DMS53 (cell line): ENCODE results near the gene NR2F2.

Experiments
- DNase-seq: peaks from one replicate; lab custom pipeline; 2025; lab: John Stamatoyannopoulos, UW

The NR2F2 gene

GRCh38 chr15:96353930-96354730 is 23.6 kb downstream of the NR2F2 start:
- no peak for DNase-seq

- no peak for DNase-seq
Measured at GRCh38 chr15:96354731-96355567, 24.4 kb downstream of the NR2F2 start.

DNA sequence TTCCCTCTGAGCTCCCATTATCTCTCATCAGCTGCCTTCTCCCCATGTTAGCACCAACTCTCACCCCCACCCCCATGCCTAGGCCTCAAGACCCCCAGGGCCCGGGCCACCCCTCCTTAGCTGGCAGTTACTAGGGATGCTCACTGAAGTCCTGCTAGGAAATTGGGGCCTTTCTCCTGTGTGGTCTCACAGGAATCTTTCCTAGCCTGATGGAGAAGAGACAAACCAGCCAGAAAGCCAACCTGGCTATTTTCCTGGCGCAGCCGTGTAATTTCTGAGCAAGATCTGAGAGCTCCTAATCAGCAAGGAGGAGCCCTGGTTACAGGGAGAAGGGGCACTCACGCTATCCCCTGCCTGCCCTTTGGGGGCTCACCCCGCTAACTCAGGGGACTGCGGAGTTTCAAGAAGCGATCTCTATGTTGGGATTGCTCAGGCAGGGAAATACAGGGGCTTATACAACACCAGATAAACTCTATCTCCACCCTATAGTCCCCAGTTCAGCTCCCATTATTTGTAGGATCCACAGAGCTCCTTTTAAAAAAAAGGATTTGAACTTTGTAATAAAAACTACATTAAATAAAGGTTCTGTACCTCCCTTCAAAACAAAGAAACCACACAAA is 25.2 kb downstream of the NR2F2 start:
- DNase-seq: no peak

DNA sequence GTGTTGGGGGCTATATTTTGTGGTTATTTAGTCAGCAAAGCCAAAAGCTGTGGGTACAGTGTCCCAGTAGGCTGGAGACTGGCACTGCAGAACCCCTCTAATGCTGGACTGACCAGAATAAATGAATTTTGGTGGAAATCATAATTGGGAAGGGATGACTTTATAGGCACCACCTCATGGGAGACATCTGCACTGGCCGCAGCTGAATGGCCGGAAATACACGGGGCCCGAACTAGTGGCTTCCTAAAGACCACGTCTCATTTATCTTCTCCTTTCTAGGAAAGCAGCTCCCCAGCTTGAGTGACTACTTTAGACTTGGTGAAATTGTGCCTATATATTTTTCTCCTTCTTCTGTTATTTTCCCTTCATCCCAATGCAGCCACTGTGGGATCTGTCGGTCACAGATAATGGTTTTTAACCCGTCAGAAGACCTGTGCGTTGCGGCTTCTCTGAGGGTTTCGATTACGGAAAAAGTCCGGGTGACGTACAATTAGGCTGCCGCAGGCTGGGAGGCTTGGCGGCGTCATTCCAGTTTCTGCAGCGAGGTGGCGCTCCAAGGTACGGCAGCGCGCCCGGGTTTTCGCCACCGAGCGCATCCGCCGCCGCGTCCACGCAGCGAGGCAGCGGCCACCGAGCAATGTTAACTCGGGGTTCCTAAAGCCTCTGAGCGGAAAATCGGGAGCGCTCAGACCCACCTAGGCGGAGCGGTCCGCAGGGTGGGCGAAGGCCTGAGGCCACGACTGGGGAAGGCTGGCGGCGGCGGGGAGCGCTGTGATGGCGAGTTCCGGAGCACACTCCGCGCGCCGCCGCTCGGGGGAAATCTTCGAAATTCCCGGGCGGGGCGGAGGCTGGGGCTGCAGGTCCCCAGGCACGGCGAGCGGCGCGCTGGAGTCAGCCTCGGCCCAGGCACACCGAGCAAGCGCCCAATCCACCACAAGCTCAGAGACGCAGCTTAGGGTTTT is 26.3 kb downstream of the NR2F2 start:
- DNase-seq: peak; percentile 44

- no peak for DNase-seq
Measured at GRCh38 chr15:96358001-96358801, 27.7 kb downstream of the NR2F2 start.

DNA sequence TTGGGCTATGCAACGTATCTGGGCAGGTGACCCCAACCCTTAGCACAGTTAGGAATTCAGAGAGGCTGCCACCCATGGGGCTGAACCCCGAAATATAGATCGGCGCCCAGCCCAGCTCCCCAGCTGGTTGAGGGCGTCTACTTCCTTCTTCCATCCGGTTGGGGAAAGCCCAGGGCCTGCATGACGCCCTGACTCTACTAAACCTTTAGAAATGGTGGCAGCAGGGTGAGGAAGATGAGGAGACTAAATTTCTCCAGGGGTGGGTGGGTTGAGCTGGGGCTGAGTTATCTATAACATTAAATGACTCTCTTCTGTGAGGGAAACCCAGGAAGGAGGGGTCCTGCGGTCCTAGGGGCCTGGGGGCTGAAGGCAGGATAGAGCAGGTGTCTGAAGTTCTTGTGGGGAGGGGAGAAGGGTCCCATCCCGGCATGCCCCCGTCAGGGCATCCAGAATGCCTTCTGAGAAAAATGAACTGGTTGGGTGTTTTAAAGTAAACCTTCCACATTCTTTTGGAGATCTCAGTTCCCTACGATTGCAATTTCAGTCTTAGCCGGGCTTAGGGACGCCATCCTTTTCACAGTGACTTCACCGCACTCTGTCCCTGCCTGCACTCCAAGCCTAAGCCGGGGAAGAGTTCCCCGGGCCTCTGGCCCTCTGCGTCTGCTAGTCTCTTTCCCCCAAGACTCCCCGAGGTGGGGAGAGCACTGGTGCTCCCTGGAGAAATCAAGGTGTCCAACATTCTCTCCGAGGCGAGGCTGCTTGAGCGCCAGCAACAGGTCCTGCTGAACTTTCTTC is 28.5 kb downstream of the NR2F2 start:
- no peak for DNase-seq

GRCh38 chr15:96359616-96360521 is 29.4 kb downstream of the NR2F2 start:
- DNase-seq: no peak

DNA sequence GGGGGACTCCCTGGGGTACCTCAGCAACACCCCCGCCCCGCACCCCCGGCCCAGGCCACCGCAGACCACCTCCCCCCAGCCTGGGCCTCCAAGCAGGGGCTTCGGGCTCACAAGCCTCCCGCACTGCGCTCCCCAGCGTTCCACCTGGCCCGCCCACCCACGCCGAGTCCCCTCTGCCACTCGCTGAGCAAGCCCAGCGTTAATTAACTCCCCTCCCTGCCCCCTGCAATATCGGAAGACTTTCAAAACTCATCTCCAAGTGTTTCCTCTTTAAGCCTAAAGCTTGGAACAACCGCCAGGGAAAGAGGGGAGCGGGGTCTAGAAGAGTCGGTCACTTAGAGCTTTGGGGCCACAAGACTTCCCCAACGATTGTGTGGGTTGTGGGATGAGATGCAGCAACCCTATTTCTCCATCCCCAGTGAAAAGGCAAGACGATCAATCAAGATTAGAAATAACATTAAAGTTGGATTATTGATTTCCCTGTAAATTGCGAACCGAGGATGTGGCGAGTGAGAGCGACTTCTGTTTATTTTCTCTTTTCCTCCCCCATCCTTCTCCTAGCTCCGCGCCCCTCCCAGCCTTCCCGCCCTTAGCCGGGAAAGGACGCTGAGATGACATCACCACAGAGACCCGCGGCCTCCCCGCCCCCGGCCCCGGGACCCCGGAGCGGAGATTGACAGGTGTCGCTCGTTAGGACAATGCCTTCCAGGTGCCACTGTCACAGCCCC is 30.2 kb downstream of the NR2F2 start:
- no peak for DNase-seq

GRCh38 chr15:96361309-96362010 is 31.0 kb downstream of the NR2F2 start:
- DNase-seq: no peak

GRCh38 chr15:96362011-96362754 is 31.7 kb downstream of the NR2F2 start:
- DNase-seq: no peak

DNA sequence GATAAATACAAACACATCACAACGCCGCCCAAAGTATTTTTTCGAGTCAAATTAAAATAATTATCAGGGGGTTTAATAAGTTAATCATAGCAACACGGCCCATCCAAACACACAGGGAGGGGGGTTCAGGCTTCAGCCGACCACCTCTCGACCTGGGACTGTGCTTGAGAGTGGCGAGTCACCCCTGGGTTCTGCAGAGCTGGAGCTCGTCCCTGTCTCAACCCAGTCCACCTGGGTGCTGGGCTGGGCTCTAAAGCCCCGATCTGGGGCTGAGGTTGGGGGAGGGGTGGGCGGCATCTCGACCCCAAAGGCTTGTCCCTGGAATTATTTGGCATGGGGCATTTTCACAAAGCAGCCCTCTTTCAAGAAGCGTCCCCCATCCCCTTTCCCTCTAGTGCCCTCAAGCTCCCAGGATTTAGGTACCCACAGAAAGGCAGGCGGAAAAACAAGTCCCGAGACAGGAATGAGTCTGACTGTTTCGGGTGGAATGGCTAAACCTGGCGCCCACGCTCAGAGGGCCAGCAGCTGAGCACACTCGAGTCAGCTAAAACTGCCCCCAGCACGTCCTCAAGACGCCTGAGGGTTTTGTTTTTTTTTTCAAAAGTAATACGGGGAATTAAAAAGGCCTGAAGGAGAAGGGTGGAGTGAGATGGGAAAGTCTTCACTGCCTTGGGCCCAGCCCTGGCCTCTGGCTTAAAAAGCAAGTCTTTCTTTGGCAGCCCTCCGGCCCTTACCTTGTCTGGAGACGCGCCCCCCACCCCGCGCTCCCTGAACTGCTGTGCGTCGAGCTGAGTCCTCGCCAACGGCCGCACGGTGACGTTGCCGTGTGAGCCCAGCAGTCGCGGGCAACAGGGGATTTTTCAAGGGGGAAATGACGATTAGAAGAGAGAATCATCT is 32.5 kb downstream of the NR2F2 start:
- no peak for DNase-seq

DNA sequence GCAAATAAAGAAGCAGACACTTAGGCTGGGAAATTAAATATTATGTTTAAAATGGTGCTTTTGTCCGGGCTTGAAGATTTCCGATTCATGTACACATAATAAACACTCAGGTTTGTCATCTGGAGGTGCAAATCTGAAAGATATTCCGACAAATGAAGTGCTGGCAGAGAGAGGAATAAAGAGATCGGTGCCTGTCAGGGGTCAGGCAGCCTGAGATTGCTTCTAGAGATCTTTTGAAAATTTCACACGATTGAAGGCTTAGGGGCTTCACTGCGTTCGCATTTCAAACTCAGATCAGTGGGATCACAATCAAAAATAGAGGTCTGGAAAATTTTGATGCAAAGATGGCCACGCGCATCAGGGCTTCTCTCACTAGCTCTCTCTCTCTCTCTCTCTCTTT is 33.2 kb downstream of the NR2F2 start:
- no peak for DNase-seq

DNA sequence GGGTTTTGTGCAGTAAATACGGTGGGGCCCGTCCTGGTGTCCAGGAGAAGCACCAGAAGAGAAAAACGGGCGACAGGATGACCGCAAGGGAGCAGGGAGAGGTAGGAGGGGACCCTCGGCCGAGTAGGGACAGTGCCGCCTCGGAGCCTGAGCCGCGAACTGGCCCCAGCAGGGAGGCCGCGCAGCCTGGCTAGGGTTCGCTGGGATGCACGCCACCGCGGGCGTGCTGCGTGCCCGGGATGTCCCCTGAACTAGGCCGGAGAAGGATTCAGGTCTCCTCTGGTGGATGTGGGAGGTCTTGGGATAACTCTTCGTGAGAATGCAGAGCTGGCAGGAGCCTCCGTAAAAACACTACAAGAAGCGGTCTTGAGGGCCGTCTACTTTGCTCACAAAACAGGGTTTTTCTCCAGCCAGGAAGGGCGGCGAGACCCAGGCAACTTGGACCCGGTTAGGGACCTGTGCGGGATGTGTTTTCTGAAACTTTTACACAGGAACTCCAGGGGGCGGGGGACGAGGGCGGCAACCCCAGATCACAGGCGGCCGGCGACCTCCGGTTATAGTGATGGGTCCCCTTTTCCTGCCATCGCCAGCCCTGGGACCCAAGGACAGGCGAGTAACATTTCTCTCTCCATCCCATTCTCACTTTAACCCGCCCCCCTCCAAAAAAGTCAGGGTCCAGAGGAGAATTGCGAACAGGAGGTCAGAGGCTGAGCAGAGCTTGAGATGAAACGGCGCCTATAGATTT is 35.5 kb downstream of the NR2F2 start:
- no peak for DNase-seq

- no peak for DNase-seq
Measured at GRCh38 chr15:96366526-96366877, 36.0 kb downstream of the NR2F2 start.
